ENCODE data around the gene ZNF311. TPM values are rescaled to one million over a fixed set of nuclear protein-coding genes. Genes with fewer than 3 reads are reported as not detected.

The ZNF311 gene
- total and polyA plus RNA-seq, 2 of the 13 experiments (the other 11 are each of a cell fraction or from before 2014, with no cell fraction given), result not detected

- TF ChIP-seq MXD4 (CRISPR knock-in tag; IDR thresholded peaks at IDR 0.05) (no peak), RXRA (CRISPR knock-in tag; IDR thresholded peaks at IDR 0.05) (peak; percentile 41; the same call in 1 of the 2 replicates), KDM5A (IDR thresholded peaks at IDR 0.05; ENCODE audit: borderline replicate concordance, low read length) (peak; percentile 28; the same call in 1 of the 2 replicates), ZBTB39 (CRISPR knock-in tag; IDR thresholded peaks at IDR 0.05) (no peak), PITX1 (CRISPR knock-in tag; IDR thresholded peaks at IDR 0.05) (peak; percentile 76), CREM (IDR thresholded peaks at IDR 0.05) (no peak), CREM (CRISPR knock-in tag; IDR thresholded peaks at IDR 0.05) (no peak), STAG1 (CRISPR knock-in tag; IDR thresholded peaks at IDR 0.05) (peak; percentile 90), TMF1 (CRISPR knock-in tag; IDR thresholded peaks at IDR 0.05; ENCODE audit: low read depth) (no peak), THYN1 (CRISPR knock-in tag; IDR thresholded peaks at IDR 0.05; ENCODE audit: borderline replicate concordance, low read depth) (0 out of 2 replicates have a peak, but pooled peaks have one; percentile 24), SP1 (IDR thresholded peaks at IDR 0.05) (no peak), SP1 (CRISPR knock-in tag; IDR thresholded peaks at IDR 0.05) (peak; percentile 39; the same call in 1 of the 2 replicates), FOXO4 (CRISPR knock-in tag; conservative IDR thresholded peaks at IDR 0.05) (no peak), TSC22D2 (CRISPR knock-in tag; IDR thresholded peaks at IDR 0.05; ENCODE audit: borderline replicate concordance) (peak; percentile 68; the same call in 1 of the 2 replicates), NKX3-1 (CRISPR knock-in tag; IDR thresholded peaks at IDR 0.05) (0 out of 2 replicates have a peak, but pooled peaks have one; percentile 2), ZFAT (CRISPR knock-in tag; conservative IDR thresholded peaks at IDR 0.05) (no peak), PRDM10 (CRISPR knock-in tag; IDR thresholded peaks at IDR 0.05; ENCODE audit: low read depth) (0 out of 2 replicates have a peak, but pooled peaks have one; percentile 23), ZNF34 (CRISPR knock-in tag; IDR thresholded peaks at IDR 0.05; ENCODE audit: borderline replicate concordance) (no peak), TAF1 (CRISPR knock-in tag; IDR thresholded peaks at IDR 0.05) (peak; percentile 18; the same call in 1 of the 2 replicates), ZNF768 (CRISPR knock-in tag; IDR thresholded peaks at IDR 0.05) (no peak), PBX2 (CRISPR knock-in tag; IDR thresholded peaks at IDR 0.05) (no peak), ATM (IDR thresholded peaks at IDR 0.05; ENCODE audit: borderline replicate concordance) (no peak)
Observed at GRCh38 chr6:29016559-29017427, 11.7 kb upstream of the ZNF311 start (continued).
